NCI-H146 treated with DMSO at 0.1 percent for 48 hours (cell line): Measurements from ENCODE around the gene MFAP2.
"Not testable (repeated sequence)": the region's sequence is repeated elsewhere in the genome, so short reads cannot be mapped to it uniquely, and the experiment has no call there.

Experiments used
- DNase-seq: peaks from one replicate; lab custom pipeline; 2025; ENCODE audit not compliant: unreplicated experiment; lab: John Stamatoyannopoulos, UW

The MFAP2 gene

DNA sequence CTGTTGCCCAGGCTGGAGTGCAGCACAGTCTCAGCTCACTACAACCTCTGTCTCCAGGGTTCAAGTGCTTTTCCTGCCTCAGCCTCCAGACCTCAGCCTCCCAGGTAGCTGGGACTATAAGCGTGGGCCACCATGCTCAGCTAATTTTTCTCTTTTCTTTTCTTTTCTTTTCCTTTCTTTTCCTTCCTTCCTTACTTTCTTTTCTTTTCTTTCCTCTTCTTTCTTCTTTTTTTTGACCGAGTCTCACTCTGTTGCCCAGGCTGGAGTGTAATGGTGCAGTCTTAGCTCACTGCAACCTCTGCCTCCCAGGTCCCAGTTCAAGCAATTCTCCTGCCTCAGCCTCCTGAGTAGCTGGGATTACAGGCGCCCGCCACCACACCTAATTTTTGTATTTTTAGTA lies 16.3 kb downstream of the MFAP2 start:
- DNase-seq, result not testable (repeated sequence)

DNA sequence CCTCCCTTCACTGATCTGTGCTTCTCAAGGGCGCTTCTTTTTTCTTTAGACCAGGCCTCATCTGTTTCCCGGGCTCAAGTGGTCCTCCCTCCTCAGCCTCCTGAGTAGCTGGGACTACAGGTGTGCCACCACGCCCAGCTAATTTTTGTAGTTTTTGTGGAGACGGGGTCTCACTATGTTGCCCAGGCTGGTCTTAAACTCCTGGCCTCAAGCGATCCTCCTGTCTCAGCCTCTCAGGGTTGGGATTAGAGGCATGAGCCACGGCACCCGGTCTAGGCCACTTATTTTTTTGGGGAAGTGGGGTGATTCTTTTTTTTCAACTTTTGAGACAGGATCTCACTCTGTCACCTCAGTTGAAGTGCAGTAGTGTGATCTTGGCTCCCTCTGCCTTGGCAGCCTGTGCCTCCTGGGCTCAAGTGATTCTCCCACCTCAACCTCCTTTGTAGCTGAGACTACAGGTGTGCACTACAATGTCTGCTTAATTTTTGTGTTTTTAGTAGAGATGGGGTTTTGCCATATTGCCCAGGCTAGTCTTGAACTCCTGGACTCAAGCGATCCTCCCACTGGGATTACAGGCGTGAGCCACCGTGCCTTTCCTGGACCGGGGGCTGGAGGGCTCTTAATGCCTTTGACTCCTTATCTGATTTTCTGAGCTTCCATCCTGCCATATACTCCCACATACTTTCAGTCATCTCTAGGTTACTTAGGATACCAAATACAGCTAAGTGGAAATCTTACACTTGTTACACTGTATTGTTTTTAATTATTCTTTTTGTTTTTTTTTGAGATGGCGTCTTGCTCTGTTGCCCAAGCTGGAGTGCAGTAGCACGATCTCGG lies 18.9 kb downstream of the MFAP2 start:
- no peak for DNase-seq

DNA sequence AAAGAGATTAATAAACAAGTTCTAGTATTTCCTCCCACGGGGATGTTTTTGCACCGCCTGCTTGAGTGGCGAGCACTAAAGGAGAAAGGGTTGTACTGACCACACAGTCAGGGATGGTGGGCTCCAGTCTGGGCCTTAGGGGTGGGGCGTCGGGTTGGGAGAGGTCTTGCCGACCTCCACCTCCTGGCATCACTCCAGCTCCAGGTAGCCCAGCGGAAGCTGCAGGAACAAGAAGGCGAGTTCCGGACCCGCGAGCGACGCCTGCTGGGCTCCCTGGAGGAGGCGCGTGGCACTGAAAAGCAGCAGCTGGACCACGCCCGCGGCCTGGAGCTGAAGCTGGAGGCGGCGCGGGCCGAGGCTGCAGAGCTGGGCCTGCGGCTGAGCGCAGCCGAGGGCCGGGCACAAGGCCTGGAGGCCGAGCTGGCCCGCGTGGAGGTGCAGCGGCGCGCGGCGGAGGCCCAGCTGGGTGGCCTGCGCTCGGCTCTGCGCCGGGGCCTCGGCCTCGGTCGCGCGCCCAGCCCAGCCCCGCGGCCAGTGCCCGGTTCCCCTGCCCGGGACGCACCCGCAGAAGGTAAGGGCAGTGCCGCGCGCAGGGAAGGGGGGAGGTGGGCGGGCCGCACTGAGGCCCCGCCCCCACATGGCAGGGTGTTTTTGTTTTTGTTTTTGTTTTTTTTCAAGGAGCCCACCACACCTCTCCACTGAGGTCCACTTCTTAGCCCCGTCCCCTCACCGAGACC lies 19.7 kb downstream of the MFAP2 start:
- DNase-seq, result peak; percentile 67

DNA sequence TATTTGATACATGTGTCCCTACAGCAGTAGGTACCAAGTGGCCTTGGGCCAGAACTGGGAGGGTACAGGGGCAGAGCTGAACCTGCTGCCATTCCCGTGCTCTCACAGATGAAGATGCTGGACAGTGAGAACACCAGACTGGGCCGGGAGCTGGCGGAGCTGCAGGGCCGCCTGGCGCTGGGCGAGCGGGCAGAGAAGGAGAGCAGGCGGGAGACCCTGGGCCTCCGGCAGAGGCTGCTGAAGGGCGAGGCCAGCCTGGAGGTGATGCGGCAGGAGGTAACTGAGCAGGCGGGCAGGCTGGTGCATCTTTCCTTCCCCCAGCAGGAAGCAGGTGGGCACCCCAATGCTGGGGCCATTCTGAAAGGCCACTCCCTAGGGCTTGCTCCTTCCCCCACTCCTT lies 21.9 kb downstream of the MFAP2 start:
- DNase-seq, result no peak

DNA sequence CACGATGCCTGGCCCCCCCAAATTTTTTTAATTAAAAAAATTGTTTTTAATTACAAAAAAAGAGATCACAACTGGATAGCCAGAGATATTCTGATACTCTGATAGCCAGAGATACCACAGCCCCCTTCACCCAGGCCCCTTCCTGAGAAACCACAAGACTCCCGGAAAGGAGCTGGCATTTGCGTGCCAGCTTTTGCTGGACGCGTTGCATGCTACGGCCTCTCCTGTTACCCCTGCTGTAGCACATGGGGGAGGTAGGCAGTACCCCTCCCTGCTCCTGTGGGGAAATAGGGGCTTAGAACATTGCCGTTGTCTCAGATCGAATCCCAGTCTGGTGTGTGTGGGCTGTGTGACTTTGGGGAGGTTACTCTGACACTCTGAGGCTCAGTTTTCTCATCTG lies 22.7 kb downstream of the MFAP2 start:
- no peak for DNase-seq

DNA sequence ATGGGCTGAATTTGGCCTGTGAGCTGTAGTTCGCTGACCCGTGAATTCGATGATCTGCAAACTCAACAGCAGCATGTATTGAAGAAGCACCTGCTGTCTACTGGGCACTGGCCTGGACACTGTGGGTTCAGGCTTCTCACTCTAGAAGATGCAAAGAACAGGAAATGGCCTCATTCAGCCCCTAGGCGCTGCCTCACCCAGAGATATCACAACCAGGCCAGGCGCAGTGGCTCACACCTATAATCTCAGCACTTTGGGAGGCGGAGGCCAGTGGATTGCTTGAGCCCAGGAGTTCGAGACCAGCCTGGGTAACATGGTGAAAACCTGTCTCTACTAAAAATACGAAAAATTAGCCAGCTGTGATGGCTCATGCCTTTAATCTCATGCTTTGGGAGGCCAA lies 23.6 kb downstream of the MFAP2 start:
- DNase-seq, result no peak

DNA sequence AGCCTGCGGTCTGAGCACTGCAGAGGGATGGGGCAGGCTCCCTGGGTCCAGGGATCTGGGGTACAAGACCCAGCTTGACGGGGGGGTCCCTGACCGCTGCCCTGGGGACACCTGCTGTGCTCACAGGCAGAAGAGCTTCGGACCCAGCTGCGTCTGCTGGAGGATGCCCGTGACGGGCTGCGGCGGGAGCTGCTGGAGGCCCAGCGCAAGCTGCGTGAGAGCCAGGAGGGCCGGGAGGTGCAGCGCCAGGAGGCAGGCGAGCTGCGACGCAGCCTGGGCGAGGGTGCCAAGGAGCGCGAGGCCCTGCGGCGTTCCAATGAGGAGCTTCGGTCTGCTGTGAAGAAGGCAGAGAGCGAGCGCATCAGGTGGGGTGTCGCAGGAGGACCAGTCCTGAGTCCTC lies 25.2 kb downstream of the MFAP2 start:
- no peak for DNase-seq

DNA sequence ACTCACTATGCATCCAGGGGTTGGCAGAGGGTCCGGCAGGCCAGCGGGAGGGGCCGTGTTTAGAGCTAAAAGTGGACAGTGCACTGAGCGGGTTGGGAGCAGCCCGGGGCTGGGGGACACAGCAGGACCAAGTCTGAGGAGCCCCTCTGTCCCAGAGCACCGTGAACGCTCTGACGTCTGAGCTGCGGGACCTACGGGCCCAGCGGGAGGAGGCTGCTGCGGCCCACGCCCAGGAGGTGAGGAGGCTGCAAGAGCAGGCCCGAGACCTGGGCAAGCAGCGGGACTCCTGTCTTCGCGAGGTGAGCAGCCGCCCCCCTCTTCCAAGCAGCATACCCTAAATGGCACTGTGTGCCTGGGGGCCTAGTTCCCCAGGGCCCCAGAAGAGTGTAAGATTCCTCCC lies 25.8 kb downstream of the MFAP2 start:
- no peak for DNase-seq

DNA sequence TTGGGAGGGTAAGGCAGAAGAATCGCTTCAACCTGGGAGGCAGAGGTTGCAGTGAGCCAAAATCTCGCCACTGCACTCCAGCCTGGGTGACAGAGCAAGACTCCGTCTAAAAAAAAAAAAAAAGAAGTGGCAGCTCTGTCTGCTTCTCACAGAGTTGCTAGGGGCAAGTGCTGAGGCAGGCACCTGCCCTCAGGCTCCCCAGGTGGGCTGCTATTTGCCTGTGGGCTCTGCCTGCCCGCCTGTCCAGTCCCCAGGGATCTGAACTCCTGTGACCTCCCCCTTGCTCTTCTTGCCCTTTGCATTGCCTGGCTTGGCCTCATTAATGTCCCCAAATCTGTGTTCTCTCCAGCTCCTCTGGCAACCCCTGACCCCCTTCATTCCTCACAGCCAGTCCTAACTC lies 28.0 kb downstream of the MFAP2 start:
- not testable (repeated sequence) for DNase-seq

DNA sequence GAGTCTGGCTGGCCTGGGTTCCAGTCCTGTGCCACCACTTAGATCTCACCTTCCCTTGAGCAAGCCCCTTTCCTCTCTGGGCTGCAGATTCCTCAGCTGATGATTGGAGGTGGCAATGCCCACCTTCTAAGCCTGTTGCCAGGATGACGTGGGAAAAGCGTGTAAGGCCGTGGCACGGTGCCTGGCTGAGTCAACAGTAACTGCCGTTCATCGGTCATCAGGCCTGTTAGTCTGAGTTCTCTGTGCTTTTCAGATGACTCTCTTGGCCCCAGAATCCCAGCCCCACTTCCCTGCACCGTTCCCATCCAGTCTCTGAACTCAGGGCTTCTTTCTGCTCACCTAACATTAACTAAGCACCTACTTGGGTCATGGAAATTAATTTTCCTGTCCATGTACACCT lies 31.4 kb downstream of the MFAP2 start:
- not testable (repeated sequence) for DNase-seq

DNA sequence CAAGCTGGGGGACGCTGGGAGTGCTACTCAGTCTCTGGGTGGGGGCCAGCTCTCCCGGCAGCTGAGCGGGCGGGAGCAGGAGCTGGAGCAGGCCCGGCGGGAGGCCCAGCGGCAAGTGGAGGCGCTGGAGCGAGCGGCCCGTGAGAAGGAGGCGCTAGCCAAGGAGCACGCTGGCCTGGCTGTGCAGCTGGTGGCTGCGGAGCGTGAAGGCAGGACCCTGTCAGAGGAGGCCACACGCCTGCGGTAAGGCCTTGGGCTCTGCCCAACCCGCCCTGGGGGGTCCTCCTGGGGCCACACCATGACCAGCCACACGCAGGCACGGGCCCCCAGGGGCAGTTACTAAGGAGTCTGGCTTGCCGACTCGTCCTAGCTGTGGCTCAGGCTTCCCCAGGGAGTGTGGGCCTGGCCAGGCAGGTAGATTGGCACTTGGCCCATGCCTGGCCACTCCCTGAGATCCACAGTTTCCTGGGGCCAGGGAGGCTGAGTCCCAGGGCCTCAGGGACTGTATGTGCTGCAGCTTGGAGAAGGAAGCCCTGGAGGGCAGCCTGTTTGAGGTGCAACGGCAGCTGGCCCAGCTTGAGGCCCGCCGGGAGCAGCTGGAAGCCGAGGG lies 32.0 kb downstream of the MFAP2 start:
- DNase-seq, result not testable (repeated sequence)

DNA sequence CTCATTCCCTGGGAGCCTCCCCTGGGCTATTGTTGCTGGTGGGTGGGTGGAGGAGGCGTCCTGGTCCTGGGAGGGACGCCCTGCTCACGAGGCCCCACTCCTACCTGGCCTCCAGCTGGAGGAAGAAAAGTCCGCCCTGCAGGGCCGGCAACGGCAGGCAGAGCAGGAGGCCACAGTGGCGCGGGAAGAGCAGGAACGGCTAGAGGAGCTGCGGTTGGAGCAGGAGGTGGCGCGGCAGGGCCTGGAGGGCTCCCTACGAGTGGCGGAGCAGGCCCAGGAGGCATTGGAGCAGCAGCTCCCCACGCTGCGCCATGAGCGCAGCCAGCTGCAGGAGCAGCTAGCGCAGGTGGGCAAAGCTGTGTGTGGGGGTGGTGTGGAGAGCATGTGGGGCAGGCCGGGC lies 33.8 kb downstream of the MFAP2 start:
- DNase-seq, result no peak

DNA sequence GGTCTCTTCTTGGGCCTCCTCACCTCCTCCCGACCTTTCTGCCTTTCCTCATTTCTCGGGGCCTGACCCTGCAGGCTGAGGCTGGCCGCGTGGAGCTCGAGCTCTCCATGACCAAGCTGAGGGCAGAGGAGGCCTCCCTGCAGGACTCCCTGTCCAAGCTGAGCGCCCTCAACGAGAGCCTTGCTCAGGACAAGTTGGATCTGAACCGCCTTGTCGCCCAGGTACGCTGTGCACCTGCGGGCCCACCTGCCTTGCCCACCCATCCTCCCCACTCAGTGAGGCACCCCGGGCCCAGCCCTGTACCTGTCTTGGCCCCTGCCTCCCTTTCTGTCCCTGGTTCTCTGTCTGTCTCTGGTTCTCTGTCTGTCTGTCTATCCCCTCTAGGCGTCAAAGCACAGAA lies 34.2 kb downstream of the MFAP2 start:
- DNase-seq, result not testable (repeated sequence)

DNA sequence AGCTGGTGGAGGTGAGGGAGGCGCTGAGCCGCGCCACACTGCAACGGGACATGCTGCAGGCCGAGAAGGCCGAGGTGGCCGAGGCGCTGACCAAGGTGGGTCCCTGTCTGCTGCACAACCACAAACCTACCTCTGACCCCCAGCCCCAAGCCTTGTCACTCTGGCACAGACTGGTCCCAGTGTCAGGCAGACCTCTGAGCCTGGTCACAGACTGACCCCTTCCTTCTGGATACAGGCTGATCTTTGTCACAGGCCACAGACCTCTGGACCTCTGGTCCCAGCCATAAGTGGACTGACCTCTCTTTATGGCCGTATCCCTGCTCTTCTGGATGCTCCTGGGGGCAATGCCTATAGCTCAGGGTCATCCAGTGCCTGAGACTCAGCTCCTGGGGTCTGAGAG lies 34.9 kb downstream of the MFAP2 start:
- not testable (repeated sequence) for DNase-seq

DNA sequence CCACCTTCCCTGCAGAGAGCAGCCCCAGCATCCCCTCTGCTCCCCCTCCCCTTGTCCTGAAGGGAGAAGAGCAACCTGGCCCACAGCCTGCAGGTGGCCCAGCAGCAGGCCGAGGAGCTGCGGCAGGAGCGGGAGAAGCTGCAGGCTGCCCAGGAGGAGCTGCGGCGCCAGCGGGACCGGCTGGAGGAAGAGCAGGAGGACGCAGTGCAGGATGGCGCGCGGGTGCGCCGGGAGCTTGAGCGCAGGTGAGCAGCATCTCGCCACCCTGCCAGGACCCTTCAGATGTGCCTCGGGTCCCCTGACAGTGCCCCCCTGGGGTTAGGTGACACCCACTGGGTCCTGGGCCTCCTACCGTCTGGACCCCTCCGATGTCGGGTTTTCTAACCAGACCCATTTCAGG lies 36.4 kb downstream of the MFAP2 start:
- no peak for DNase-seq

DNA sequence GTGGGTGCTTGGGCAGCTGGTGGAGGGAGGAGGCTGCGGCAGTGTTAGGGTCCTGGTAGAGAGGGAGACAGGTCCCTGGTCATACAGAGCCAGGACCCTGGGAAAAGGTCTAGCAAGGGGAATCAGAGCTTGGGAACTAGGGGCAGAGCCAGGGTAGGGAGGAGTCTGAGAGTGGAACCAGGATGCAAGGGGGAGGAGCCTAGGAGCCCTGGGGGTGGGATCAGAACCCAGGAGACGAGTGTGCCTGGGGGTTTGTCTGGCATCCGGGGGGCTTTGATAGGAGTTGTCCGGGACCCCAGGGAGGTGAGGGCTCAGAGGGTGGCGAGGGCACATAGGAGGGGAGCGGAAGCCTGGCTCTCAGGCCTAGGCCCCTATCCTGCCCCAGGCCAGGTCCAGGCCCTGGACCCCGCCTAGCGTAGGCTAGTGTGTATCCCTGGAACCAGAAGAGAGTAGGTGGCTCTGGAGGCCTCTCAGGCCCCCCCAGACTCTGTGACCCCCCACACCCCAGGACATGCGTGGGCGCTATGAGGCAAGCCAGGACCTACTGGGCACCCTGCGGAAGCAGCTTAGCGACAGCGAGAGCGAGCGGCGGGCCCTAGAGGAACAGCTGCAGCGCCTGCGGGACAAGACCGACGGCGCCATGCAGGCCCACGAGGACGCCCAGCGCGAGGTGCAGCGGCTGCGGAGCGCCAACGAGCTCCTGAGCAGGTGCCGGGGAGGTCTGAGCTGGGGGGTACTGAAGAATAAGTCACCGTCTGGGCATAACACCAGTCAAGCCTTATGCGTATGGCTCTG lies 40.8 kb downstream of the MFAP2 start:
- DNase-seq, result not testable (repeated sequence)

DNA sequence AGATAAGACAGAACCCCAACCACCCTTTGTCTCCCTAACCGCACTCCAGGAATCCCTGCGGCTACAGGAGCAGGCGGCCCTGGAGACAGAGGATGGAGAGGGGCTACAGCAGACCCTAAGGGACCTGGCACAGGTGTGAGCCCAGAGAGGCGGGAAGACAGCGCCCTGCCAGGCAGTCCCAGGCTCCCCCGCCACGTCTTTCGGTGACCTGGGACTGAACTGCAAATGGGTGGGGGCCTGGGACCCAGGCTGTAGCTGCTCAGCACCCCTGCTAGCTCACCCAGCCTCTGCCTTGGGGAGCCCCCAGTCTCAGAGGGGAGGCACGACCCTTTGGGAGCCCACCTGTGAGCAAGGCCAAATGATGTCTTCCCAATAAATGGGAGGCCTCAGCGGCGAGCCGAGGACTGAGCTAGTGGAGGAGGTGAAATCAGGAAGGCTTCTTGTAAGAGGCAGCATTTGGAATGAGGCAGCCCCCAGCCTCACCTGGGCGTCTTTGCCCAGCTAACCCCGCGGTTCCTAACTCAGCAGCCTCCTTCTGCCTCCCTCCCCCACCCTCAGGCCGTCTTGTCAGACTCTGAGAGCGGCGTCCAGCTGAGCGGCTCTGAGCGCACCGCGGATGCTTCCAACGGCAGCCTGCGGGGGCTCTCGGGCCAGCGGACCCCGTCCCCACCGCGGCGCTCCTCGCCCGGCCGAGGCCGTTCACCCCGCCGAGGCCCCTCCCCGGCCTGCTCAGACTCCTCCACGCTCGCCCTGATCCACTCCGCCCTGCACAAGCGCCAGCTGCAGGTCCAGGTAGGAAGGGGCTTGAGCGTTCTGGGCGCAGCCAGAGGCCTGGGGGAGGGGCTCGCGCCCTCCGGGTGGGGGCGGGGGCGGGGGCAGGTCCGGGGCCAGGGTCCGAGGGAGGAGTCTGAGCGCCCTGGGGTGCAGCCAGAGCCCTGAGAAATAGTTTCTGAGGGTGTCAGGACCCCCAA lies 41.8 kb downstream of the MFAP2 start:
- no peak for DNase-seq

DNA sequence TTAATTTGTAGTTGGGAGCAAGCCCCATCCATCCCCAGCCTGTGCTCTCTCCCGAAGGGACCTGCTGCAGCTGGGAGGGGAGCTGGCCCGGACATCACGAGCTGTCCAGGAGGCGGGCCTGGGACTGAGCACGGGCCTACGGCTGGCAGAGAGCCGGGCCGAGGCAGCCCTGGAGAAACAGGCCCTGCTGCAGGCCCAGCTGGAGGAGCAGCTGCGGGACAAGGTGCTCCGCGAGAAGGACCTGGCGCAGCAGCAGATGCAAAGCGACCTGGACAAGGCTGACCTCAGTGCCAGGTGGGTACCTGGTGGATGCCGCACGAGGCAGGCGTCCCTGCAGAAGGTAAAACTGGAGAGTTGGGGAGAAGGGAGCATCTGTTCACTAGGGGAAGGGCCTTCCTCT lies 43.8 kb downstream of the MFAP2 start:
- not testable (repeated sequence) for DNase-seq

DNA sequence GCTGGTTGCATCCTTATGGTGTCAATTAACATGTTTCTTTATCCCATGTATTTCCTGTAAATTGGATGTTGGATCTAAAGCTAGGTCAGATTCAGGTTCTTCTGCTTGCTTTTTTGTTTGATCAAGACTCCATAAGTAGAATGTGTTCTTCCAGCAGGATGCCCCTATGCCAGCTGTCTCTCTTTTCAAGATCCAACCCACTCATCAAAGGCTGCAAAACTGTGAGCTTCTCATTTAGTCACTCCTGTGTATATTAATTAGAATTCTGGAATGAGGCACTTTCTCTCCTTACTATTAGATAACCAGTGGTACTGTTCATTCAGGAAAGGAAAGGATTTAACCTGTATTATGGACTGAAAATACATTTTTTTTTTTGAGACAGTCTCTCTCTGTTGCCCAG lies 46.5 kb downstream of the MFAP2 start:
- not testable (repeated sequence) for DNase-seq
